Liver (tissue), 9 donors: Measurements from ENCODE around the gene UNC5A. TPM values are rescaled to one million over a fixed set of nuclear protein-coding genes. Genes with fewer than 3 reads are reported as not detected.

Source experiments
- DNase-seq: peaks from one replicate; pipeline ENCODE4 v3.0.0-alpha.2; 2017; ENCODE audit warnings: low spot score
- H3K27ac ChIP-seq, 2 donors: one replicate each; pipeline ENCODE4 v1.7.0; 2013; ENCODE audit warnings: inconsistent platforms in 2 of 2, low read length in 2 of 2, control low read depth in 1 of 2, low read depth in 1 of 2, mild to moderate bottlenecking in 1 of 2
- H3K27me3 ChIP-seq, 4 donors: one replicate each; pipeline versions ENCODE4 v1.6.1 to v1.7.0; 2013; ENCODE audit warnings: low read length in 3 of 4, inconsistent platforms in 1 of 4, mild to moderate bottlenecking in 1 of 4, moderate library complexity in 1 of 4; ENCODE audit not compliant: control insufficient read depth in 4 of 4, insufficient read depth in 4 of 4
- H3K36me3 ChIP-seq, 4 donors: one replicate each; pipeline versions ENCODE4 v1.6.1 to v1.7.0; 2013; ENCODE audit warnings: low read length in 3 of 4, mild to moderate bottlenecking in 3 of 4, low read depth in 1 of 4, moderate library complexity in 1 of 4; ENCODE audit not compliant: control insufficient read depth in 4 of 4, insufficient read depth in 3 of 4
- H3K4me1 ChIP-seq, 4 donors: one replicate each; pipeline versions ENCODE4 v1.6.1 to v1.7.0; 2013; ENCODE audit warnings: low read length in 3 of 4, mild to moderate bottlenecking in 3 of 4, moderate library complexity in 1 of 4; ENCODE audit not compliant: control insufficient read depth in 4 of 4, insufficient read depth in 4 of 4
- H3K4me3 ChIP-seq, 3 donors: one replicate each; pipeline versions ENCODE4 v1.6.1 to v1.7.0; 2013; ENCODE audit warnings: low read length in 3 of 3, control low read depth in 1 of 3, low read depth in 1 of 3, mild to moderate bottlenecking in 1 of 3
- H3K9ac ChIP-seq, 2 donors: one replicate each; pipeline ENCODE4 v1.7.0; 2013; ENCODE audit warnings: low read length in 2 of 2, mild to moderate bottlenecking in 2 of 2, moderate library complexity in 2 of 2, control low read depth in 1 of 2, low read depth in 1 of 2
- H3K9me3 ChIP-seq, 4 donors: one replicate each; pipeline versions ENCODE4 v1.6.1 to v1.7.0; 2013; ENCODE audit warnings: low read length in 3 of 4; ENCODE audit not compliant: control insufficient read depth in 4 of 4
- ATF3 ChIP-seq: IDR thresholded peaks from 2 replicates; pipeline ENCODE4 v1.6.1; 2016; ENCODE audit warnings: antibody characterized with exemption
- CTCF ChIP-seq: fragments of 150-350 bp; IDR thresholded peaks from 2 replicates; pipeline ENCODE4 v1.5.1; 2017; ENCODE audit warnings: improper control_type of control experiment, low read depth, low read length; ENCODE audit not compliant: missing input control
- EGR1 ChIP-seq, 2 donors: IDR thresholded peaks; 2 replicates each; pipeline ENCODE4 v1.6.1; 2016 to 2018; ENCODE audit warnings: antibody characterized with exemption in 2 of 2, low read depth in 2 of 2
- FOXA1 ChIP-seq: IDR thresholded peaks from 2 replicates; pipeline ENCODE4 v1.6.1; 2016; ENCODE audit warnings: antibody characterized with exemption
- FOXA2 ChIP-seq: IDR thresholded peaks from 2 replicates; pipeline ENCODE4 v1.6.1; 2016; ENCODE audit warnings: antibody characterized with exemption
- GABPA ChIP-seq, 2 donors: IDR thresholded peaks in 1 of 2; conservative IDR thresholded peaks in 1 of 2; 2 replicates each; pipeline ENCODE4 v1.6.1; 2016; ENCODE audit warnings: antibody characterized with exemption in 2 of 2, mild to moderate bottlenecking in 1 of 2, moderate library complexity in 1 of 2
- HNF4A ChIP-seq, 2 donors: conservative IDR thresholded peaks; 2 replicates each; pipeline ENCODE4 v1.6.1; 2016; ENCODE audit warnings: antibody characterized with exemption in 2 of 2, mild to moderate bottlenecking in 2 of 2
- HNF4G ChIP-seq: IDR thresholded peaks from 2 replicates; pipeline ENCODE4 v1.6.1; 2016; ENCODE audit warnings: antibody characterized with exemption
- JUND ChIP-seq, 2 donors: IDR thresholded peaks; 2 replicates each; pipeline ENCODE4 v1.6.1; 2016; ENCODE audit warnings: antibody characterized with exemption in 2 of 2
- MAX ChIP-seq: IDR thresholded peaks from 2 replicates; pipeline ENCODE4 v1.6.1; 2016; ENCODE audit warnings: antibody characterized with exemption
- NR2F2 ChIP-seq: IDR thresholded peaks from 2 replicates; pipeline ENCODE4 v1.6.1; 2016; ENCODE audit warnings: antibody characterized with exemption
- RAD21 ChIP-seq, 2 donors: IDR thresholded peaks; 2 replicates each; pipeline ENCODE4 v1.6.1; 2016; ENCODE audit warnings: antibody characterized with exemption in 2 of 2, mild to moderate bottlenecking in 2 of 2
- RXRA ChIP-seq, 2 donors: IDR thresholded peaks; 2 replicates each; pipeline ENCODE4 v1.6.1; 2017 to 2018; ENCODE audit warnings: antibody characterized with exemption in 2 of 2, mild to moderate bottlenecking in 1 of 2
- SP1 ChIP-seq: IDR thresholded peaks from 2 replicates; pipeline ENCODE4 v1.6.1; 2018; ENCODE audit warnings: antibody characterized with exemption, mild to moderate bottlenecking
- TAF1 ChIP-seq: conservative IDR thresholded peaks from 2 replicates; pipeline ENCODE4 v1.6.1; 2016; ENCODE audit warnings: antibody characterized with exemption, mild to moderate bottlenecking
- YY1 ChIP-seq: IDR thresholded peaks from 2 replicates; pipeline ENCODE4 v1.6.1; 2016; ENCODE audit warnings: antibody characterized with exemption, mild to moderate bottlenecking
- WGBS: extraction: QIAGEN DNeasy Blood & Tissue Kit; methylation state at CpG from one replicate; pipeline ENCODE4 v1.1.7; 2013; 5-methylcytosine and 5-hydroxymethylcytosine counted together
- polyA plus RNA-seq, 2 donors: library from polyadenylated mRNA; stranded (reverse) in 1 of 2; unstranded in 1 of 2; fragments of 200-250 nt in 1 of 2; fragments of >200 nt in 1 of 2; fragmentation: Nextera tagmentation in 1 of 2; extraction: Ambion mirVana in 1 of 2; gene quantifications; one replicate each; pipeline versions ENCODE4 v1.2.1 to v1.2.3, GENCODE V29; 2013 to 2015
- total RNA-seq, 2 donors: library from RNA; depleted of rRNA; stranded (reverse); fragments of >200 nt; gene quantifications; one replicate each; pipeline ENCODE4 v1.2.3, GENCODE V29; 2014
- TF ChIP-seq, protein P1 (sequence below): IDR thresholded peaks from 2 replicates; pipeline ENCODE4 v1.6.1; 2016; ENCODE audit warnings: antibody characterized with exemption
- TF ChIP-seq, protein P2 (sequence below): IDR thresholded peaks from 2 replicates; pipeline ENCODE4 v1.6.1; 2016; ENCODE audit warnings: antibody characterized with exemption, mild to moderate bottlenecking
- donor health status: healthy.
- donor health status: healthy.
- donor health status: healthy.
- donor health status: healthy.
- donor health status: healthy.

The UNC5A gene
- total and polyA plus RNA-seq, 4 donors: under 0.01 to 0.07 (median 0.03) TPM; not detected in 1

DNA sequence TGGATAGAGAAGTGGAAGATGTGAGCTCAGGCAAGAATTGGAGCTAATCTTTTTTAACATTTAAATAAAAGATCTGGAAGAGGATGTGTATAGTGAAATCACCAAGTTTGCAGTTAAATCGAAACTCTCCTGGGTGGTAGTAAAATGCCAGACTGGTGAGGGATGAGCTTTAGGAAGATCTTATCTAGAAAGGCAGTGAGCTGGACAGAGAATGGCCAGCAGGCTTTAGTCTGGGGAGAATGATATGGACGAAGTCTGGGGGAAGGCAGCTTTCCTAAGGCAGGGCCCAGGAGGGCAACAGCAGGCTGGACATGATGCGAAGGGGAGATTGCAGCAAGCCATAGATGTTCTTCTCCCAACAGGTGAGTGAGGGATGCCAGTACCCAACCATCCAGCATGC is 25.6 kb downstream of the UNC5A start:
- H3K4me1 ChIP-seq: no peaks in the 10 kb centered on the region
- no peak overlapping the region for H3K4me3 ChIP-seq
- peaks cover 0 to 2% (median 0%) of the 10 kb centered on the region in 4 donors for H3K27me3 ChIP-seq
- TF ChIP-seq RXRA (IDR thresholded peaks at IDR 0.05) (no peak), JUND (IDR thresholded peaks at IDR 0.05) (no peak), CTCF (no peak), GABPA (IDR thresholded peaks at IDR 0.05 in 1 of 2, conservative IDR thresholded peaks at IDR 0.05 in 1 of 2) (no peak)
- TF ChIP-seq, protein P1, sequence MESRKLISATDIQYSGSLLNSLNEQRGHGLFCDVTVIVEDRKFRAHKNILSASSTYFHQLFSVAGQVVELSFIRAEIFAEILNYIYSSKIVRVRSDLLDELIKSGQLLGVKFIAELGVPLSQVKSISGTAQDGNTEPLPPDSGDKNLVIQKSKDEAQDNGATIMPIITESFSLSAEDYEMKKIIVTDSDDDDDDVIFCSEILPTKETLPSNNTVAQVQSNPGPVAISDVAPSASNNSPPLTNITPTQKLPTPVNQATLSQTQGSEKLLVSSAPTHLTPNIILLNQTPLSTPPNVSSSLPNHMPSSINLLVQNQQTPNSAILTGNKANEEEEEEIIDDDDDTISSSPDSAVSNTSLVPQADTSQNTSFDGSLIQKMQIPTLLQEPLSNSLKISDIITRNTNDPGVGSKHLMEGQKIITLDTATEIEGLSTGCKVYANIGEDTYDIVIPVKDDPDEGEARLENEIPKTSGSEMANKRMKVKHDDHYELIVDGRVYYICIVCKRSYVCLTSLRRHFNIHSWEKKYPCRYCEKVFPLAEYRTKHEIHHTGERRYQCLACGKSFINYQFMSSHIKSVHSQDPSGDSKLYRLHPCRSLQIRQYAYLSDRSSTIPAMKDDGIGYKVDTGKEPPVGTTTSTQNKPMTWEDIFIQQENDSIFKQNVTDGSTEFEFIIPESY: no peak
- WGBS: 54% methylated on average over 3 of the region's 3 CpGs
- H3K36me3 ChIP-seq: no peaks in the 10 kb centered on the region
- H3K9ac ChIP-seq: no peak overlapping the region
- H3K9me3 ChIP-seq: no peaks in the 10 kb centered on the region
- no peak overlapping the region for H3K27ac ChIP-seq
- DNase-seq: no peak

- H3K27ac ChIP-seq: no peak overlapping the region
- no peaks in the 10 kb centered on the region for H3K9me3 ChIP-seq
- H3K9ac ChIP-seq: no peak overlapping the region
- H3K4me3 ChIP-seq: no peak overlapping the region
- H3K36me3 ChIP-seq: no peaks in the 10 kb centered on the region
- DNase-seq: no peak
- 61% methylated on average over 15 of the region's 15 CpGs for WGBS
- no peaks in the 10 kb centered on the region for H3K4me1 ChIP-seq
- TF ChIP-seq RAD21 (IDR thresholded peaks at IDR 0.05) (no peak), RXRA (IDR thresholded peaks at IDR 0.05) (no peak), EGR1 (IDR thresholded peaks at IDR 0.05; ENCODE audit: low read depth in 2 of 2) (no peak), FOXA2 (no peak), FOXA1 (no peak), MAX (no peak), JUND (IDR thresholded peaks at IDR 0.05) (no peak), YY1 (no peak), HNF4A (conservative IDR thresholded peaks at IDR 0.05) (no peak), CTCF (no peak), SP1 (no peak), GABPA (IDR thresholded peaks at IDR 0.05 in 1 of 2, conservative IDR thresholded peaks at IDR 0.05 in 1 of 2) (no peak), NR2F2 (no peak), HNF4G (no peak), TAF1 (no peak), ATF3 (no peak)
- TF ChIP-seq, protein P2, sequence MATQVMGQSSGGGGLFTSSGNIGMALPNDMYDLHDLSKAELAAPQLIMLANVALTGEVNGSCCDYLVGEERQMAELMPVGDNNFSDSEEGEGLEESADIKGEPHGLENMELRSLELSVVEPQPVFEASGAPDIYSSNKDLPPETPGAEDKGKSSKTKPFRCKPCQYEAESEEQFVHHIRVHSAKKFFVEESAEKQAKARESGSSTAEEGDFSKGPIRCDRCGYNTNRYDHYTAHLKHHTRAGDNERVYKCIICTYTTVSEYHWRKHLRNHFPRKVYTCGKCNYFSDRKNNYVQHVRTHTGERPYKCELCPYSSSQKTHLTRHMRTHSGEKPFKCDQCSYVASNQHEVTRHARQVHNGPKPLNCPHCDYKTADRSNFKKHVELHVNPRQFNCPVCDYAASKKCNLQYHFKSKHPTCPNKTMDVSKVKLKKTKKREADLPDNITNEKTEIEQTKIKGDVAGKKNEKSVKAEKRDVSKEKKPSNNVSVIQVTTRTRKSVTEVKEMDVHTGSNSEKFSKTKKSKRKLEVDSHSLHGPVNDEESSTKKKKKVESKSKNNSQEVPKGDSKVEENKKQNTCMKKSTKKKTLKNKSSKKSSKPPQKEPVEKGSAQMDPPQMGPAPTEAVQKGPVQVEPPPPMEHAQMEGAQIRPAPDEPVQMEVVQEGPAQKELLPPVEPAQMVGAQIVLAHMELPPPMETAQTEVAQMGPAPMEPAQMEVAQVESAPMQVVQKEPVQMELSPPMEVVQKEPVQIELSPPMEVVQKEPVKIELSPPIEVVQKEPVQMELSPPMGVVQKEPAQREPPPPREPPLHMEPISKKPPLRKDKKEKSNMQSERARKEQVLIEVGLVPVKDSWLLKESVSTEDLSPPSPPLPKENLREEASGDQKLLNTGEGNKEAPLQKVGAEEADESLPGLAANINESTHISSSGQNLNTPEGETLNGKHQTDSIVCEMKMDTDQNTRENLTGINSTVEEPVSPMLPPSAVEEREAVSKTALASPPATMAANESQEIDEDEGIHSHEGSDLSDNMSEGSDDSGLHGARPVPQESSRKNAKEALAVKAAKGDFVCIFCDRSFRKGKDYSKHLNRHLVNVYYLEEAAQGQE: no peak
- TF ChIP-seq, protein P1: no peak
- peaks cover 0 to 2% (median 0%) of the 10 kb centered on the region in 4 donors for H3K27me3 ChIP-seq
These were observed 26.7 kb downstream of the UNC5A start for GRCh38 chr5:176836811-176837706.
